H1 (cell line): ENCODE results near the gene KIF5C. TPM values are rescaled to one million over a fixed set of nuclear protein-coding genes. Genes with fewer than 3 reads are reported as not detected.

Source experiments
- CTCF ChIA-PET: fragments of 300-600 bp; sonication (Branson Sonifier 250); formaldehyde crosslinking; loops from one replicate; lab custom pipeline; 2021; ENCODE audit not compliant: partially characterized antibody; lab: Charles Lee
- POLR2A ChIA-PET: fragments of 300-600 bp; sonication (Branson Sonifier 250); formaldehyde crosslinking; loops from one replicate; lab custom pipeline; 2021; ENCODE audit warnings: inconsistent platforms; ENCODE audit not compliant: partially characterized antibody; lab: Charles Lee
- DNase-seq, 2 experiments: peaks; one replicate each; pipeline versions ENCODE4 v3.0.0 to v3.0.0-alpha.2; 2010 to 2022; ENCODE audit warnings: low spot score in 2 of 2, low read depth in 1 of 2, mixed read lengths in 1 of 2
- FAIRE-seq: peaks from 2 replicates; lab custom pipeline; 2011; peaks lifted over from hg19 to GRCh38; lab: Jason Lieb, UNC
- H2AFZ ChIP-seq: 2 replicates; pipeline ENCODE4 v1.8.1; 2012; ENCODE audit warnings: low read length, inconsistent platforms
- H2AK5ac ChIP-seq: 2 replicates; pipeline ENCODE4 v1.6.1; 2013; ENCODE audit warnings: low read depth, low read length
- H2BK120ac ChIP-seq: replicated peaks from 2 replicates; pipeline ENCODE3; 2013; ENCODE audit warnings: low read depth, low read length, inconsistent platforms
- H2BK12ac ChIP-seq: 2 replicates; pipeline ENCODE4 v1.6.1; 2013; ENCODE audit warnings: low read depth, low read length
- H2BK15ac ChIP-seq: 2 replicates; pipeline ENCODE4 v1.6.1; 2013; ENCODE audit warnings: low read length
- H2BK20ac ChIP-seq: 2 replicates; pipeline ENCODE4 v1.6.1; 2013; ENCODE audit warnings: low read length
- H2BK5ac ChIP-seq: 2 replicates; pipeline ENCODE4 v1.6.1; 2013; ENCODE audit warnings: low read depth, low read length
- H3K14ac ChIP-seq: 2 replicates; pipeline ENCODE4 v1.6.1; 2013; ENCODE audit warnings: inconsistent platforms; ENCODE audit not compliant: insufficient read length
- H3K18ac ChIP-seq: 2 replicates; pipeline ENCODE4 v1.6.1; 2013; ENCODE audit warnings: low read length; ENCODE audit errors: extremely low read depth
- H3K23ac ChIP-seq: 2 replicates; pipeline ENCODE4 v1.6.1; 2013; ENCODE audit warnings: inconsistent platforms; ENCODE audit not compliant: insufficient read length
- H3K23me2 ChIP-seq: 2 replicates; pipeline ENCODE4 v1.6.1; 2013; ENCODE audit warnings: low read depth, low read length
- H3K27ac ChIP-seq: 2 replicates; pipeline ENCODE4 v1.6.1; 2011; ENCODE audit warnings: low read depth, low read length, inconsistent platforms
- H3K27me3 ChIP-seq, 4 experiments: replicated peaks in 1 of 4; 1 replicate in 1 of 4; 2 replicates in 3 of 4; pipeline versions ENCODE4 v1.6.1 to v1.8.1; 2011 to 2013; ENCODE audit warnings: low read length in 3 of 4, mild to moderate bottlenecking in 3 of 4, inconsistent platforms in 2 of 4, mixed read lengths in 2 of 4, moderate library complexity in 1 of 4; ENCODE audit not compliant: control insufficient read depth in 3 of 4, insufficient read depth in 3 of 4; ENCODE audit errors: extremely low read depth in 1 of 4
- H3K36me3 ChIP-seq, 4 experiments: 2 replicates each; pipeline versions ENCODE4 v1.6.1 to v1.8.1; 2011 to 2013; ENCODE audit warnings: mild to moderate bottlenecking in 4 of 4, low read length in 3 of 4, moderate library complexity in 2 of 4, control low read depth in 1 of 4, inconsistent platforms in 1 of 4; ENCODE audit not compliant: insufficient read depth in 4 of 4, control insufficient read depth in 2 of 4
- H3K4ac ChIP-seq: replicated peaks from 2 replicates; pipeline ENCODE3; 2013; ENCODE audit warnings: low read length, low read depth, mixed read lengths, inconsistent platforms; ENCODE audit not compliant: insufficient read length
- H3K4me1 ChIP-seq, 4 experiments: replicated peaks in 1 of 4; 1 replicate in 1 of 4; 2 replicates in 3 of 4; pipeline versions ENCODE4 v1.6.1 to v1.8.1; 2011 to 2013; ENCODE audit warnings: low read length in 3 of 4, inconsistent platforms in 2 of 4, mixed read lengths in 1 of 4; ENCODE audit not compliant: insufficient read depth in 4 of 4, control insufficient read depth in 3 of 4
- H3K4me2 ChIP-seq, 2 experiments: 2 replicates each; pipeline versions ENCODE4 v1.6.1 to v1.8.1; 2011 to 2013; ENCODE audit warnings: low read depth in 2 of 2, low read length in 2 of 2, control low read depth in 1 of 2, inconsistent platforms in 1 of 2, mild to moderate bottlenecking in 1 of 2; ENCODE audit not compliant: insufficient read depth in 1 of 2
- H3K4me3 ChIP-seq, 4 experiments: fragments of 200-600, 300-600 bp in 1 of 4; sonication (generic), shearing (Covaris generic), sonication (Bioruptor Twin) in 1 of 4; 2 replicates each; pipeline versions ENCODE4 v1.5.1 to v1.8.1; 2011 to 2016; ENCODE audit warnings: low read length in 4 of 4, low read depth in 3 of 4, control low read depth in 2 of 4, inconsistent platforms in 2 of 4, mild to moderate bottlenecking in 2 of 4, mixed read lengths in 1 of 4, moderate library complexity in 1 of 4; ENCODE audit not compliant: insufficient read depth in 2 of 4; ENCODE audit errors: extremely low read depth in 1 of 4
- H3K56ac ChIP-seq: replicated peaks from 2 replicates; pipeline ENCODE3; 2013; ENCODE audit warnings: low read depth, mild to moderate bottlenecking, mixed read lengths, low read length, inconsistent platforms; ENCODE audit not compliant: insufficient read length
- H3K79me1 ChIP-seq: 2 replicates; pipeline ENCODE4 v1.6.1; 2013; ENCODE audit warnings: low read depth, low read length, control low read depth
- H3K79me2 ChIP-seq, 2 experiments: 2 replicates each; pipeline versions ENCODE4 v1.6.1 to v1.8.1; 2012 to 2013; ENCODE audit warnings: low read length in 2 of 2, mild to moderate bottlenecking in 2 of 2, inconsistent platforms in 1 of 2; ENCODE audit not compliant: insufficient read depth in 2 of 2, control insufficient read depth in 1 of 2
- H3K9ac ChIP-seq, 4 experiments: replicated peaks in 1 of 4; 1 replicate in 1 of 4; 2 replicates in 3 of 4; pipeline versions ENCODE4 v1.6.1 to v1.8.1; 2011 to 2013; ENCODE audit warnings: low read depth in 3 of 4, low read length in 3 of 4, control low read depth in 2 of 4, mild to moderate bottlenecking in 2 of 4, moderate library complexity in 2 of 4, inconsistent platforms in 1 of 4; ENCODE audit errors: extremely low read depth in 1 of 4
- H3K9me3 ChIP-seq, 2 experiments: 2 replicates each; pipeline versions ENCODE4 v1.6.1 to v1.8.1; 2012 to 2013; ENCODE audit warnings: mild to moderate bottlenecking in 2 of 2, moderate library complexity in 2 of 2, control low read depth in 1 of 2, inconsistent platforms in 1 of 2, low read depth in 1 of 2, low read length in 1 of 2, mixed read lengths in 1 of 2; ENCODE audit not compliant: insufficient read depth in 2 of 2
- H4K20me1 ChIP-seq, 2 experiments: replicated peaks in 1 of 2; 2 replicates each; pipeline versions ENCODE3 to v1.8.1; 2011 to 2013; ENCODE audit warnings: inconsistent platforms in 2 of 2, low read length in 2 of 2, mild to moderate bottlenecking in 1 of 2; ENCODE audit not compliant: insufficient read depth in 2 of 2, control insufficient read depth in 1 of 2
- H4K5ac ChIP-seq: 2 replicates; pipeline ENCODE4 v1.6.1; 2013; ENCODE audit warnings: low read length, low read depth, mixed read lengths, inconsistent platforms; ENCODE audit not compliant: insufficient read length
- H4K8ac ChIP-seq: 2 replicates; pipeline ENCODE4 v1.8.0; 2013; ENCODE audit warnings: mild to moderate bottlenecking, moderate library complexity, low read length, inconsistent platforms; ENCODE audit not compliant: insufficient read depth; ENCODE audit errors: extremely low read depth
- H4K91ac ChIP-seq: replicated peaks from 2 replicates; pipeline ENCODE3; 2013; ENCODE audit warnings: low read length, mixed read lengths, inconsistent platforms; ENCODE audit not compliant: insufficient read length
- ASH2L ChIP-seq: fragments of 200-600, 300-600 bp; sonication (generic); IDR thresholded peaks from one replicate; pipeline ENCODE4 v1.7.1; 2017; ENCODE audit warnings: low read length
- RBBP5 ChIP-seq: IDR thresholded peaks from 2 replicates; pipeline ENCODE4 v1.7.1; 2012; ENCODE audit warnings: low read depth, mild to moderate bottlenecking, inconsistent platforms, low read length, moderate library complexity, borderline replicate concordance
- YY1 ChIP-seq: IDR thresholded peaks from 2 replicates; pipeline ENCODE4 v1.6.1; 2011; ENCODE audit warnings: low read depth, mild to moderate bottlenecking, low read length
- WGBS, 2 experiments: shearing (Covaris generic) in 1 of 2; methylation state at CpG; one replicate each; pipeline versions ENCODE4 v1.1.6 to v1.1.7; 2013 to 2015; ENCODE audit warnings: low lambda C conversion rate in 2 of 2, mixed read lengths in 2 of 2, inconsistent platforms in 1 of 2, low coverage in 1 of 2, missing lambda C conversion rate in 1 of 2; ENCODE audit not compliant: insufficient replicate concordance in 2 of 2, insufficient coverage in 1 of 2, insufficient read length in 1 of 2; ENCODE audit errors: extremely low coverage in 1 of 2, missing lambda C conversion rate in 1 of 2; 5-methylcytosine and 5-hydroxymethylcytosine counted together
- polyA plus RNA-seq, 7 experiments: library from polyadenylated mRNA; depleted of rRNA in 3 of 7; stranded (reverse) in 5 of 7; unstranded in 2 of 7; fragments of >200 nt in 5 of 7; fragments of 200-250 nt in 2 of 7; gene quantifications; 1 replicate in 5 of 7; 2 replicates in 1 of 7; 4 replicates in 1 of 7; pipeline versions ENCODE4 v1.2.1 to v1.2.3, GENCODE V29; 2011 to 2013; ENCODE audit warnings: missing spikeins in 2 of 7, mixed read lengths in 2 of 7
- total RNA-seq: library from RNA; stranded (reverse); fragmentation: NEBNext Ultra II Directional; extraction: Animal tissue kit (Norgen Biotek cat#: 25700); gene quantifications from 2 replicates; pipeline ENCODE4 v1.2.1, GENCODE V29; 2021

Gene KIF5C
- total and polyA plus RNA-seq, 2 of the 8 experiments (the other 6 are each of a cell fraction or from before 2014, with no cell fraction given), result 16.3 to 66.4 TPM

- Histone ChIP-seq H3K79me2 (no peaks in the 10 kb centered on the region), H2AK5ac (no peak overlapping the region), H4K5ac (peak overlapping the region; percentile 1), H3K27me3 (no peaks in the 10 kb centered on the region), H3K23ac (no peak overlapping the region), H3K4me1 (peaks cover 6 to 26% (median 22%) of the 10 kb centered on the region in 4 experiments; a peak in 6 of 7 replicates), H3K9me3 (peaks cover 5 to 15% of the 10 kb centered on the region in 2 experiments; a peak in 3 of 4 replicates), H4K91ac (peak overlapping the region; percentile 90), H2BK120ac (peak overlapping the region; percentile 69), H3K9ac (no peak overlapping the region; a peak in 1 of 7 replicates), H3K56ac (no peak overlapping the region), H3K14ac (no peak overlapping the region), H3K4ac (peak overlapping the region; percentile 40), H4K8ac (no peak overlapping the region), H3K4me3 (peak overlapping the region; percentile 4 to 46 (median 18); a peak in 5 of 8 replicates), H2BK12ac (no peak overlapping the region), H2AFZ (no peak overlapping the region), H3K79me1 (no peaks in the 10 kb centered on the region), H3K4me2 (peak overlapping the region; percentile 63 to 70), H3K36me3 (peaks cover 7 to 33% (median 20%) of the 10 kb centered on the region in 4 experiments), H3K27ac (peak overlapping the region; percentile 11; the same call in 1 of the 2 replicates), H3K23me2 (peaks cover 3% of the 10 kb centered on the region; the same call in 1 of the 2 replicates), H3K18ac (peak overlapping the region; percentile 72; the same call in 1 of the 2 replicates), H2BK5ac (peak overlapping the region; percentile 69; the same call in 1 of the 2 replicates), H2BK15ac (peak overlapping the region; percentile 48; the same call in 1 of the 2 replicates), H4K20me1 (no peaks in the 10 kb centered on the region), H2BK20ac (peak overlapping the region; percentile 68; the same call in 1 of the 2 replicates)
- no peak for TF ChIP-seq ASH2L
- TF ChIP-seq YY1, result peak; percentile 30; the same call in 1 of the 2 replicates
- TF ChIP-seq RBBP5, result 0 out of 2 replicates have a peak, but pooled peaks have one; percentile 55
- POLR2A ChIA-PET, result no interaction called here
- no peak for DNase-seq
- CTCF ChIA-PET, result interaction anchor here (0.9 to 2.5 kb wide), 3 partner anchors 14 to 18 kb away, joined by 3 to 14 read pairs (median 3); no protein-coding TSS in a partner anchor
- FAIRE-seq, result no peak
- 23% methylated on average over 6 of the region's 7 CpGs; no CpG with 5 or more reads in 1 of the 2 experiments for WGBS, 2 experiments
Measured at GRCh38 chr2:148999451-148999921, 124.5 kb downstream of the KIF5C start.
